Parathyroid adenoma (tissue), 2 donors: Measurements from ENCODE around the gene NANS.

Experiments
- H2AFZ ChIP-seq: fragments of 300-600 bp; sonication (generic); one replicate; pipeline ENCODE4 v1.7.0; 2017; ENCODE audit warnings: antibody characterized with exemption, mild to moderate bottlenecking
- H3K27ac ChIP-seq: fragments of 300-600 bp; sonication (generic); one replicate; pipeline ENCODE4 v1.7.0; 2017
- H3K27me3 ChIP-seq: fragments of 300-600 bp; sonication (generic); one replicate; pipeline ENCODE4 v1.7.0; 2017; ENCODE audit warnings: low read length; ENCODE audit not compliant: control insufficient read depth, insufficient read depth
- H3K36me3 ChIP-seq: fragments of 300-600 bp; sonication (generic); one replicate; pipeline ENCODE4 v1.7.0; 2017; ENCODE audit warnings: low read length; ENCODE audit not compliant: control insufficient read depth, insufficient read depth
- H3K4me1 ChIP-seq: fragments of 300-600 bp; sonication (generic); one replicate; pipeline ENCODE4 v1.7.0; 2017; ENCODE audit warnings: control low read depth
- H3K4me2 ChIP-seq: fragments of 300-600 bp; sonication (generic); one replicate; pipeline ENCODE4 v1.7.0; 2017; ENCODE audit warnings: low read length
- H3K4me3 ChIP-seq: fragments of 300-600 bp; sonication (generic); one replicate; pipeline ENCODE4 v1.7.0; 2017; ENCODE audit warnings: low read depth, low read length
- H3K79me2 ChIP-seq: fragments of 300-600 bp; sonication (generic); one replicate; pipeline ENCODE4 v1.7.0; 2017; ENCODE audit warnings: control low read depth
- H3K9ac ChIP-seq: fragments of 300-600 bp; sonication (generic); one replicate; pipeline ENCODE4 v1.7.0; 2017; ENCODE audit warnings: mild to moderate bottlenecking
- H3K9me3 ChIP-seq: fragments of 300-600 bp; sonication (generic); one replicate; pipeline ENCODE4 v1.7.0; 2017; ENCODE audit warnings: low read length; ENCODE audit not compliant: control insufficient read depth
- TF ChIP-seq, protein P1 (sequence below): fragments of 300-600 bp; sonication (generic); IDR thresholded peaks from one replicate; pipeline ENCODE4 v1.7.0; 2017; ENCODE audit warnings: antibody characterized with exemption, mild to moderate bottlenecking
- donor health status: primary hyperparathyroidism.

The NANS gene

DNA sequence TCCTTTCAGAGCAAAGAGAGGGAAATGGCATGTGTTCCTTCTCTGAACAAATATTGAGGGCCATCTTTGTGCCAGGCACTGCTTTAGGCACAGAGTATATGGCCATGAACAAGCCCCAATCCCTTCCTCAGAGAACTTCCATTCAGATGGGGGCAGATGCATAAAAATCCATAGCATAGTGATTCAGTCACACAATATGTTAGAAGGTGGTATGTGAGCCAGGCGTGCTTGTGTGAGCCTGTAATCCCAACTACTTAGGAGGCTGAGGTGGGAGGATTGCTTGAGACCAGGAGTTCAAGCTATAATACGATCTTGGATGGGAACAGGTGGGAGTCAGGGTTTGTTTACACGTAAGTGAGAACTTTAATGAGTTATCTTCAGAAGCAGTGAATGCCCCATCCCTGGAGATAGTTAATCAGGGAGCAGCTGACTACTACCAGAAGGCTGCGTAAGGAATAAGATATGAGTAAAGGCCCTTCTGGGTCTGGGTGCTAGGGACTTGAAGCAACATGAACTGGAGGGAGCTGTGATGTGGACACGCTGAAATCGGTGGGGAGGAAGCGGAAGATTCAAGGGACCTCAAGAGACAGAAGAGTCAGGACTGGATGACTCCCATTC, 27.1 kb downstream of the NANS start:
- H3K4me1 ChIP-seq: no peaks in the 10 kb centered on the region
- no peak overlapping the region for H2AFZ ChIP-seq
- no peak overlapping the region for H3K4me2 ChIP-seq
- H3K9me3 ChIP-seq: no peaks in the 10 kb centered on the region
- no peak overlapping the region for H3K27ac ChIP-seq
- no peaks in the 10 kb centered on the region for H3K27me3 ChIP-seq
- no peak overlapping the region for H3K9ac ChIP-seq
- H3K36me3 ChIP-seq: no peaks in the 10 kb centered on the region
- H3K79me2 ChIP-seq: no peaks in the 10 kb centered on the region
- TF ChIP-seq, protein P1, sequence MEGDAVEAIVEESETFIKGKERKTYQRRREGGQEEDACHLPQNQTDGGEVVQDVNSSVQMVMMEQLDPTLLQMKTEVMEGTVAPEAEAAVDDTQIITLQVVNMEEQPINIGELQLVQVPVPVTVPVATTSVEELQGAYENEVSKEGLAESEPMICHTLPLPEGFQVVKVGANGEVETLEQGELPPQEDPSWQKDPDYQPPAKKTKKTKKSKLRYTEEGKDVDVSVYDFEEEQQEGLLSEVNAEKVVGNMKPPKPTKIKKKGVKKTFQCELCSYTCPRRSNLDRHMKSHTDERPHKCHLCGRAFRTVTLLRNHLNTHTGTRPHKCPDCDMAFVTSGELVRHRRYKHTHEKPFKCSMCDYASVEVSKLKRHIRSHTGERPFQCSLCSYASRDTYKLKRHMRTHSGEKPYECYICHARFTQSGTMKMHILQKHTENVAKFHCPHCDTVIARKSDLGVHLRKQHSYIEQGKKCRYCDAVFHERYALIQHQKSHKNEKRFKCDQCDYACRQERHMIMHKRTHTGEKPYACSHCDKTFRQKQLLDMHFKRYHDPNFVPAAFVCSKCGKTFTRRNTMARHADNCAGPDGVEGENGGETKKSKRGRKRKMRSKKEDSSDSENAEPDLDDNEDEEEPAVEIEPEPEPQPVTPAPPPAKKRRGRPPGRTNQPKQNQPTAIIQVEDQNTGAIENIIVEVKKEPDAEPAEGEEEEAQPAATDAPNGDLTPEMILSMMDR: no peak
- no peak overlapping the region for H3K4me3 ChIP-seq

DNA sequence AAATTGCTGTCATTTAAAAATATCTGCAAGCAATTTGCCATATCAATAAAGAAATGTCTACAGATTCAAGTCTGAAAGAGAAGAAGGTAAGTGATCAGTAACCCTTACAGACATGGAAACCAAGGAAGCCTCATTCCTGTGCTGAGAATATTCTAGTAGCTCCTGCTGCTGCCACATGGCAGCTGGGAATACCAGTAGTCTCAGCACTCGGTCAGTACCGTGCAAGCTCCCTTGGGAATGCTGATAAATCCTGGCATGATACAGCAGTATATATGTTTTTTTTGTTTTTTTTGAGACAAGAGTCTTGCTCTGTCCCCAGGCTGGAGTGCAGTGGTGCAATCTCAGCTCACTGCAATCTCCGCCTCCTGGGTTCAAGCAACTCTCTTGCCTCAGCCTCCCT, 27.9 kb downstream of the NANS start:
- Histone ChIP-seq H3K4me3 (no peak overlapping the region), H2AFZ (no peak overlapping the region), H3K4me1 (no peaks in the 10 kb centered on the region), H3K9ac (no peak overlapping the region), H3K9me3 (no peaks in the 10 kb centered on the region), H3K27ac (no peak overlapping the region), H3K36me3 (no peaks in the 10 kb centered on the region), H3K79me2 (no peaks in the 10 kb centered on the region), H3K4me2 (no peak overlapping the region), H3K27me3 (no peaks in the 10 kb centered on the region)
- TF ChIP-seq, protein P1: no peak

DNA sequence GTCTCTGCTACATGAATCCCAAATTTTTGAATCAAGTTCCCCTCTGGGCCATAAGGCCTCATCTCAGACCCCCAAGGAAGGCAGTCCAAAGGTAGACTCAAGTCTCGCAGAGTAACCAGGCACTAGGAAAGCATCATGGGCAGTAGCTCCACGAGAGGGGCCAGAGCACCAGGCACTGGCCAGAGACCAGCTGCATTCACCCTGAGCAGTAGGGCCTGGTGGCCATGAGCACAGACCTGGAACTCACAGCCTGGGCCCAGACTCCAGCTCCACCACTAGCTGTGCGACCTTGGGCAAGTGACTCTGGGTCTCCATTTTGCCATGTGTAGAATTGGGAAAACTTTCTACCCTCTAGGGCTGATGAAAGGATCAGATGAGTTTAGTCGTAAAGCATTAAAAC, 28.5 kb downstream of the NANS start:
- H3K4me3 ChIP-seq: no peak overlapping the region
- H3K4me1 ChIP-seq: no peaks in the 10 kb centered on the region
- H3K9me3 ChIP-seq: no peaks in the 10 kb centered on the region
- H3K36me3 ChIP-seq: no peaks in the 10 kb centered on the region
- H3K27ac ChIP-seq: no peak overlapping the region
- TF ChIP-seq, protein P1: no peak
- H3K79me2 ChIP-seq: no peaks in the 10 kb centered on the region
- no peak overlapping the region for H3K9ac ChIP-seq
- no peak overlapping the region for H2AFZ ChIP-seq
- no peaks in the 10 kb centered on the region for H3K27me3 ChIP-seq
- H3K4me2 ChIP-seq: no peak overlapping the region

DNA sequence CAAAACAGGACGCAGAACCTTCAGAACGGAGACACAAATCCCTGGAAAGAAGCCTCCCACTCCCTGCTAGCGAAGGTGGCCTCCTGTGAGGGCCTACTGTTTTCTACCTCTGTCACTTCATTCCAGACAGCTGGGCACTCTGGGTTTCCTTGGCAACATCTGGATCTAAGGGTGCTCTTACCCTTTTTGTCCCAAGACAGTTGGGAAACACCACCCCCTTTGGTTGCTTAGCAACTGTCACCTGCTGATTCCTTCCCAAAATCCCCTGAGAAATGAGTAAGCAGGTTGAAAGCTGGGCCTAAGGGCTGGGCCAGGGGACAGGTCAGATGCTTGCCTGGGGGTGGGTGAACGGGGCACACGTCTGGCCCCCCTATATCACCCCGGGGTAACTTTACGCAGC, 29.4 kb downstream of the NANS start:
- Histone ChIP-seq H3K9ac (no peak overlapping the region), H3K9me3 (no peaks in the 10 kb centered on the region), H2AFZ (no peak overlapping the region), H3K4me2 (no peak overlapping the region), H3K27ac (no peak overlapping the region), H3K36me3 (no peaks in the 10 kb centered on the region), H3K27me3 (no peaks in the 10 kb centered on the region), H3K79me2 (no peaks in the 10 kb centered on the region), H3K4me3 (no peak overlapping the region), H3K4me1 (no peaks in the 10 kb centered on the region)
- TF ChIP-seq, protein P1: no peak

DNA sequence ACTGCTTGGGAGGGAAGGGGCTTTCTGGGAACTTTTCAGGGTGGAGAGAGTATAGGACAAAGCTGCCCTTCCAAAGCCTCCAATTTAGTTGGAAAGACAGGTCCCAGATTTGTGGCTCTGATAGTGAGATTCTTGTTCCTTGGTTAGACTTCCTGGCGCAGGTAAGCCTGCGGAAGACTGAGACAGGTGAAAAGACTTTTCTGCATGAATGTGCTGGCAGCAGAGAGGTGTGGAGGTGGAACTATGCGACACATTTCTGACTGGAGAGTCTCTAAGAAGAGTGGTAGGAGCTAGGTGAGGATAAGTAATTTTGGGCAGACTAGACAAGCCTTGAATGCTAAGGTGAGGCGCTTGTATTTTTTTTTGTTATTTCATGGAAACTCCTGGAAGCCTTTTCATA, 29.9 kb downstream of the NANS start:
- H3K4me3 ChIP-seq: no peak overlapping the region
- no peak overlapping the region for H3K4me2 ChIP-seq
- TF ChIP-seq, protein P1: no peak
- H3K9ac ChIP-seq: no peak overlapping the region
- H3K79me2 ChIP-seq: no peaks in the 10 kb centered on the region
- no peak overlapping the region for H2AFZ ChIP-seq
- no peaks in the 10 kb centered on the region for H3K36me3 ChIP-seq
- H3K27me3 ChIP-seq: no peaks in the 10 kb centered on the region
- no peaks in the 10 kb centered on the region for H3K9me3 ChIP-seq
- H3K4me1 ChIP-seq: no peaks in the 10 kb centered on the region
- no peak overlapping the region for H3K27ac ChIP-seq
